ENCODE data around the gene MMP3. TPM values are rescaled to one million over a fixed set of nuclear protein-coding genes. Genes with fewer than 3 reads are reported as not detected.

Gene MMP3
- total RNA-seq, 1 experiment from 2014 or later, result not detected

- no peak overlapping the region for H3K9ac ChIP-seq (ENCODE audit: extremely low read depth, insufficient read length, low read length)
- no peak overlapping the region for H2BK5ac ChIP-seq (ENCODE audit: insufficient read length, low read length)
- no peak overlapping the region for H2AFZ ChIP-seq (ENCODE audit: low read length)
- no peak overlapping the region for H2BK20ac ChIP-seq (ENCODE audit: low read depth, low read length, poor library complexity, severe bottlenecking)
- H3K56ac ChIP-seq (ENCODE audit: insufficient read length, low read depth, low read length), result no peak overlapping the region
- H3K4me1 Mint-ChIP-seq, result peaks cover 11 to 20% of the 10 kb centered on the region in 2 experiments
- no peak overlapping the region for H3K23ac ChIP-seq (ENCODE audit: insufficient read length, low read depth, low read length)
- no CpG with 5 or more reads among the region's 2 CpGs for WGBS (ENCODE audit: extremely low coverage, insufficient read length, low lambda C conversion rate)
- H3K9me3 Mint-ChIP-seq, result no peaks in the 10 kb centered on the region
- H2BK120ac ChIP-seq (ENCODE audit: low read depth, low read length, poor library complexity, severe bottlenecking), result no peak overlapping the region
- H3K23me2 ChIP-seq (ENCODE audit: insufficient read length, low read depth, low read length, poor library complexity, severe bottlenecking), result no peaks in the 10 kb centered on the region
- H3K27me3 ChIP-seq (ENCODE audit: insufficient read depth, low read length), result no peaks in the 10 kb centered on the region
- no peak overlapping the region for H3K4me2 ChIP-seq (ENCODE audit: insufficient read depth, insufficient read length, low read length)
- no peak overlapping the region for H3K14ac ChIP-seq (ENCODE audit: insufficient read depth, low read length)
- no peaks in the 10 kb centered on the region for H3K36me3 Mint-ChIP-seq (ENCODE audit: insufficient read depth in 1 of 3, low read depth in 3 of 3)
- no peaks in the 10 kb centered on the region for H3K79me2 ChIP-seq (ENCODE audit: insufficient read depth, low read length)
- no peak overlapping the region for H4K5ac ChIP-seq (ENCODE audit: insufficient read length, low read depth, low read length)
- no peaks in the 10 kb centered on the region; the same call in 1 of the 2 replicates for H3K27me3 Mint-ChIP-seq (ENCODE audit: low read depth)
- no peak overlapping the region for H2AK5ac ChIP-seq (ENCODE audit: insufficient read length, low read length)
- no peak overlapping the region for H3K27ac Mint-ChIP-seq
- no peak for TF ChIP-seq CTCF (conservative IDR thresholded peaks at IDR 0.05)
- H4K20me1 ChIP-seq (ENCODE audit: control insufficient read depth, insufficient read depth, insufficient read length), result no peaks in the 10 kb centered on the region
- no peak overlapping the region for H4K91ac ChIP-seq (ENCODE audit: insufficient read length, low read depth, low read length)
- DNase-seq, result no peak
- no peaks in the 10 kb centered on the region for H3K4me1 ChIP-seq (ENCODE audit: insufficient read depth, low read length)
- no peak overlapping the region for H2BK12ac ChIP-seq (ENCODE audit: insufficient read length, low read depth, low read length)
- no peaks in the 10 kb centered on the region for H3K9me3 ChIP-seq (ENCODE audit: control insufficient read depth, low read depth, low read length)
- no peak overlapping the region for H3K18ac ChIP-seq (ENCODE audit: insufficient read length, low read depth, low read length)
- no peak overlapping the region for H3K4ac ChIP-seq (ENCODE audit: low read depth, low read length)
- no peak overlapping the region for H3K27ac ChIP-seq (ENCODE audit: insufficient read length, low read depth, low read length)
- no peak overlapping the region for H3T11ph ChIP-seq (ENCODE audit: low read length)
- no peak overlapping the region for H3K4me3 Mint-ChIP-seq
- no peak overlapping the region for H4K8ac ChIP-seq (replicated peaks; ENCODE audit: insufficient read length, low read depth, low read length)
- H3K79me1 ChIP-seq (ENCODE audit: insufficient read depth, low read depth, low read length, poor library complexity, severe bottlenecking), result no peaks in the 10 kb centered on the region
- no peak overlapping the region for H2BK15ac ChIP-seq (ENCODE audit: low read depth, low read length)
Measured at GRCh38 chr11:102809971-102810370, 33.4 kb downstream of the MMP3 start.
